Measurements from ENCODE around the gene ZMYND8. TPM values are rescaled to one million over a fixed set of nuclear protein-coding genes. Genes with fewer than 3 reads are reported as not detected.
"Not testable (repeated sequence)": the region's sequence is repeated elsewhere in the genome, so short reads cannot be mapped to it uniquely, and the experiment has no call there.

Gene ZMYND8
- total RNA-seq, 1 donor, result 18.8 TPM

DNA sequence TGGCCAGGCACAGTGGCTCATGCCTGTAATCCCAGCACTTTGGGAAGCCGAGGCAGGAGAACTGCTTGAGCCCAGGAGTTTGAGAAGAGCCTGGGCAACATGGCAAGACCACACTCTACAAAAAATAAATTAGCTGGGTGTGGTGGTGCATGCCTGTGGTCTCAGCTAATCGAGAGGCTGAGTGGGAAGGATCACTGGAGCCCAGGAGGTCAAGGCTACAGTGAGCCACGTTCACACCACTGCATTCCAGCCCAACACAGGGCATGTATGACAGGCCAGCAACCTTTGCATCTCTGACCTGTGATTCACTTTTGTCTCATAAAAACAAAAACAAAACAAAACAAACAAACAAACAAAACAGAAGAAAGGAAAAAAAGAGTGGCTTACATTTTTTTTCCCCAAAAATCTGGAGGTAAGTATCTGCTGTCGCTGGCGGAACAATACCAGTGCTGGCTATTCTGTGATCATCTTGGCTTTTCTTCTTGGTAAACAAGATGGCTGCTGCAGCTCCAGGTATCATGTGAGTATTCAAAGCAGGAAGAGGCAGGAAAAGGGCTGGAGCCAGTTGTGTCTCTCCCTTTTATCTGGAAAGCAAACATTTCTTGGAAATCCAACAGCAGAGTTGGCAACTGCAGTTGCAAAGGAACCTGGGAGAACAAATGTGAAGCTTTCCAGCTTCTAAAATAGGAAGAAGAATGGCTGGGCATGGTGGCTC lies 40.4 kb upstream of the ZMYND8 start:
- no peak overlapping the region for H3K4me3 ChIP-seq (ENCODE audit: insufficient read depth, low read length)
- no peaks in the 10 kb centered on the region for H4K20me1 ChIP-seq (ENCODE audit: insufficient read depth, low read length)
- peaks cover 11% of the 10 kb centered on the region for H3K4me1 ChIP-seq (ENCODE audit: insufficient read depth, low read length)
- H3K79me2 ChIP-seq (ENCODE audit: insufficient read depth, low read length), result no peaks in the 10 kb centered on the region
- H3K27me3 ChIP-seq (ENCODE audit: insufficient read depth, low read length), result no peaks in the 10 kb centered on the region
- H3K27ac ChIP-seq (ENCODE audit: low read depth, low read length), result no peak overlapping the region
- H3K4me2 ChIP-seq (ENCODE audit: insufficient read depth, low read length), result no peak overlapping the region
- H3K36me3 ChIP-seq (ENCODE audit: insufficient read depth, low read length), result no peaks in the 10 kb centered on the region
- no peak for DNase-seq (ENCODE audit: insufficient read length, low spot score, missing footprints)
- TF ChIP-seq, protein P1, sequence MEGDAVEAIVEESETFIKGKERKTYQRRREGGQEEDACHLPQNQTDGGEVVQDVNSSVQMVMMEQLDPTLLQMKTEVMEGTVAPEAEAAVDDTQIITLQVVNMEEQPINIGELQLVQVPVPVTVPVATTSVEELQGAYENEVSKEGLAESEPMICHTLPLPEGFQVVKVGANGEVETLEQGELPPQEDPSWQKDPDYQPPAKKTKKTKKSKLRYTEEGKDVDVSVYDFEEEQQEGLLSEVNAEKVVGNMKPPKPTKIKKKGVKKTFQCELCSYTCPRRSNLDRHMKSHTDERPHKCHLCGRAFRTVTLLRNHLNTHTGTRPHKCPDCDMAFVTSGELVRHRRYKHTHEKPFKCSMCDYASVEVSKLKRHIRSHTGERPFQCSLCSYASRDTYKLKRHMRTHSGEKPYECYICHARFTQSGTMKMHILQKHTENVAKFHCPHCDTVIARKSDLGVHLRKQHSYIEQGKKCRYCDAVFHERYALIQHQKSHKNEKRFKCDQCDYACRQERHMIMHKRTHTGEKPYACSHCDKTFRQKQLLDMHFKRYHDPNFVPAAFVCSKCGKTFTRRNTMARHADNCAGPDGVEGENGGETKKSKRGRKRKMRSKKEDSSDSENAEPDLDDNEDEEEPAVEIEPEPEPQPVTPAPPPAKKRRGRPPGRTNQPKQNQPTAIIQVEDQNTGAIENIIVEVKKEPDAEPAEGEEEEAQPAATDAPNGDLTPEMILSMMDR (IDR thresholded peaks at IDR 0.05; ENCODE audit: extremely low read depth, low read depth, low read length), result no peak
- peak overlapping the region; percentile 62 for H2AFZ ChIP-seq (ENCODE audit: low read length)
- no peaks in the 10 kb centered on the region for H3K9me3 ChIP-seq (ENCODE audit: low read depth, low read length)

DNA sequence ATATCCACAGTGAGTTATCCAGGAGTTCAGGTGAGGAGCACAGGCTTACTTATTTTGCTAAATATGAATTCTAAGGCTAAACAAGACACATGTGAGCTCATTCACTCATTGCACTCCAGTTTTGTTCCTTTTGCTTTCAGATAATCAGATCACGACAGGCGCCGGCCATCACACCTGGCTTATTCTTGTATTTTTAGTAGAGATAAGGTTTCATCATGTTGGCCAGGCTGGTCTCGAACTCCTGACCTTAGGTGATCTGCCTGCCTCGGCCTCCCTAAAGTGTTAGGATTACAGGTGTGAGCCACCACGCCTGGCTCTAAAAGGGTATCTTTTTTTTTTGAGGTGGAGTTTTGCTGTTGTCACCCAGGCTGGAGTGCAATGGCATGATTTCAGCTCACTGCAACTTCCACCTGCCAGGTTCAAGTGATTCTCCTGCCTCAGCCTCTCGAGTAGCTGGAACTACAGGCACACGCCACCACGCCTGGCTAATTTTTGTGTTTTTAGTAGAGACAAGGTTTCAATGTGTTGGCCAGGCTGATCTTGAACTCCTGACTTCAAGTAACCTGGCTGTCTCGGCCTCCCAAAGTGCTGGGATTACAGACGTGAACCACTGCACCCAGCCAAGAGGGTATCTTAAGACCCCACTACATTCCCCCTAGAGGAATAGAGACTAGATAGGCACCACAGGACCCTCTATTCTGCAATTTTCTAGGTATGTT lies 37.5 kb upstream of the ZMYND8 start:
- H2AFZ ChIP-seq (ENCODE audit: low read length); H4K20me1 ChIP-seq (ENCODE audit: insufficient read depth, low read length); H3K4me2 ChIP-seq (ENCODE audit: insufficient read depth, low read length); H3K27ac ChIP-seq (ENCODE audit: low read depth, low read length); DNase-seq (ENCODE audit: insufficient read length, low spot score, missing footprints); H3K36me3 ChIP-seq (ENCODE audit: insufficient read depth, low read length); H3K4me3 ChIP-seq (ENCODE audit: insufficient read depth, low read length); H3K27me3 ChIP-seq (ENCODE audit: insufficient read depth, low read length); H3K9me3 ChIP-seq (ENCODE audit: low read depth, low read length); H3K79me2 ChIP-seq (ENCODE audit: insufficient read depth, low read length): not testable (repeated sequence)
- peaks cover 11% of the 10 kb centered on the region for H3K4me1 ChIP-seq (ENCODE audit: insufficient read depth, low read length)

- H3K4me1 ChIP-seq (ENCODE audit: insufficient read depth, low read length), result peaks cover 11% of the 10 kb centered on the region
- DNase-seq (ENCODE audit: insufficient read length, low spot score, missing footprints), result no peak
Measured at GRCh38 chr20:47392721-47393073, 36.2 kb upstream of the ZMYND8 start.

GRCh38 chr20:47392015-47392720 lies 35.7 kb upstream of the ZMYND8 start:
- Histone ChIP-seq H3K27me3 (ENCODE audit: insufficient read depth, low read length) (no peaks in the 10 kb centered on the region), H3K4me3 (ENCODE audit: insufficient read depth, low read length) (peak overlapping the region; percentile 26), H3K9me3 (ENCODE audit: low read depth, low read length) (no peaks in the 10 kb centered on the region), H3K79me2 (ENCODE audit: insufficient read depth, low read length) (no peaks in the 10 kb centered on the region), H4K20me1 (ENCODE audit: insufficient read depth, low read length) (no peaks in the 10 kb centered on the region), H3K36me3 (ENCODE audit: insufficient read depth, low read length) (no peaks in the 10 kb centered on the region), H3K4me2 (ENCODE audit: insufficient read depth, low read length) (peak overlapping the region; percentile 21), H3K27ac (ENCODE audit: low read depth, low read length) (peak overlapping the region; percentile 90), H2AFZ (ENCODE audit: low read length) (peak overlapping the region; percentile 76), H3K4me1 (ENCODE audit: insufficient read depth, low read length) (peaks cover 11% of the 10 kb centered on the region)
- TF ChIP-seq, protein P1 (IDR thresholded peaks at IDR 0.05; ENCODE audit: extremely low read depth, low read depth, low read length), result no peak
- peak; percentile 88 for DNase-seq (ENCODE audit: insufficient read length, low spot score, missing footprints)

More at GRCh38 chr20:47392721-47393073, 36.2 kb upstream of the ZMYND8 start:
- peak overlapping the region; percentile 76 for H2AFZ ChIP-seq (ENCODE audit: low read length)
- no peaks in the 10 kb centered on the region for H3K36me3 ChIP-seq (ENCODE audit: insufficient read depth, low read length)
- no peaks in the 10 kb centered on the region for H3K9me3 ChIP-seq (ENCODE audit: low read depth, low read length)
- peak overlapping the region; percentile 21 for H3K4me2 ChIP-seq (ENCODE audit: insufficient read depth, low read length)
- peak overlapping the region; percentile 90 for H3K27ac ChIP-seq (ENCODE audit: low read depth, low read length)
- TF ChIP-seq, protein P1 (IDR thresholded peaks at IDR 0.05; ENCODE audit: extremely low read depth, low read depth, low read length), result no peak
- no peak overlapping the region for H3K4me3 ChIP-seq (ENCODE audit: insufficient read depth, low read length)
- no peaks in the 10 kb centered on the region for H3K79me2 ChIP-seq (ENCODE audit: insufficient read depth, low read length)
- H4K20me1 ChIP-seq (ENCODE audit: insufficient read depth, low read length), result no peaks in the 10 kb centered on the region
- no peaks in the 10 kb centered on the region for H3K27me3 ChIP-seq (ENCODE audit: insufficient read depth, low read length)
